ENCODE results near the gene OR51A4.
"Not testable (repeated sequence)": the region's sequence is repeated elsewhere in the genome, so short reads cannot be mapped to it uniquely, and the experiment has no call there.

OR51A4 gene

GRCh38 chr11:4947505-4947904 lies at the start of gene OR51A4:
TSS of gene OR51A4 (minus strand) at chr11:4947605. CDS start at chr11:4947100, 505 bp downstream.
- DNase-seq (ENCODE audit: low spot score), result no peak

GRCh38 chr11:4994551-4994950 lies 47.1 kb upstream of the OR51A4 start, which contains the start of gene OR51L1:
TSS of gene OR51L1 (plus strand) at chr11:4994851. CDS start at chr11:4998983, 4,132 bp downstream.
- no peak for DNase-seq (ENCODE audit: low spot score)

GRCh38 chr11:4991060-4991459 lies 43.7 kb upstream of the OR51A4 start:
- no peak for DNase-seq (ENCODE audit: low spot score)

- no peak for DNase-seq (ENCODE audit: low spot score)
These were observed 36.4 kb upstream of the OR51A4 start for GRCh38 chr11:4983841-4984240.

- DNase-seq (ENCODE audit: low spot score), result no peak
These were observed 35.3 kb upstream of the OR51A4 start for GRCh38 chr11:4982678-4983077.

- DNase-seq (ENCODE audit: low spot score), result no peak
These were observed 31.6 kb upstream of the OR51A4 start for GRCh38 chr11:4979036-4979435.

- DNase-seq (ENCODE audit: low spot score), result no peak
These were observed 28.0 kb upstream of the OR51A4 start for GRCh38 chr11:4975436-4975835.

- no peak for DNase-seq (ENCODE audit: low spot score)
These were observed 15.4 kb upstream of the OR51A4 start for GRCh38 chr11:4962816-4963215.

- no peak for DNase-seq (ENCODE audit: low spot score)
These were observed 13.5 kb upstream of the OR51A4 start for GRCh38 chr11:4960877-4961276.

GRCh38 chr11:4957396-4957795 lies 10.0 kb upstream of the OR51A4 start:
- no peak for DNase-seq (ENCODE audit: low spot score)

- DNase-seq (ENCODE audit: low spot score), result not testable (repeated sequence)
These were observed 8.2 kb upstream of the OR51A4 start, which contains the start of gene OR51A2 for GRCh38 chr11:4955613-4956012. TSS of gene OR51A2 (minus strand) at chr11:4955713. CDS start at chr11:4955713, 0 bp downstream.

GRCh38 chr11:4936745-4937144 lies 10.7 kb downstream of the OR51A4 start:
- DNase-seq (ENCODE audit: low spot score), result no peak

- DNase-seq (ENCODE audit: low spot score), result no peak
These were observed 14.7 kb downstream of the OR51A4 start for GRCh38 chr11:4932751-4933150.

- no peak for DNase-seq (ENCODE audit: low spot score)
These were observed 20.8 kb downstream of the OR51A4 start for GRCh38 chr11:4926608-4927007.

GRCh38 chr11:4924239-4924638 lies 23.2 kb downstream of the OR51A4 start, which contains the start of gene OR51G1:
TSS of gene OR51G1 (minus strand) at chr11:4924339. CDS start at chr11:4924339, 0 bp downstream.
- no peak for DNase-seq (ENCODE audit: low spot score)

- no peak for DNase-seq (ENCODE audit: low spot score)
These were observed 25.1 kb downstream of the OR51A4 start for GRCh38 chr11:4922304-4922703.

GRCh38 chr11:4921796-4922195 lies 25.6 kb downstream of the OR51A4 start:
- no peak for DNase-seq (ENCODE audit: low spot score)

- DNase-seq (ENCODE audit: low spot score), result no peak
These were observed 28.2 kb downstream of the OR51A4 start, which contains the start of gene OR51G2 for GRCh38 chr11:4919250-4919649. TSS of gene OR51G2 (minus strand) at chr11:4919350. CDS start at chr11:4915663, 3,687 bp downstream.

- DNase-seq (ENCODE audit: low spot score), result no peak
These were observed 30.8 kb downstream of the OR51A4 start for GRCh38 chr11:4916581-4916980.

GRCh38 chr11:4903484-4903883 lies 43.9 kb downstream of the OR51A4 start, which contains the start of gene OR51A7:
TSS of gene OR51A7 (plus strand) at chr11:4903783. CDS start at chr11:4907370, 3,587 bp downstream.
- DNase-seq (ENCODE audit: low spot score), result no peak

All from AG08395 (cell line).